HL-60/S4 treated with retinoic acid at 250 ng/mL for 4 days and 3 days (cell line): ENCODE results near the gene NSUN7.
"Not testable (repeated sequence)": the region's sequence is repeated elsewhere in the genome, so short reads cannot be mapped to it uniquely, and the experiment has no call there.

Experiments used
- in situ Hi-C: fragments of 300-500 bp; cut with MboI; formaldehyde crosslinking; loops from 2 replicates; pipeline ENCODE4 v1.7.0; 2022; ENCODE audit warnings: low sequenced_read_pairs

Gene NSUN7

DNA sequence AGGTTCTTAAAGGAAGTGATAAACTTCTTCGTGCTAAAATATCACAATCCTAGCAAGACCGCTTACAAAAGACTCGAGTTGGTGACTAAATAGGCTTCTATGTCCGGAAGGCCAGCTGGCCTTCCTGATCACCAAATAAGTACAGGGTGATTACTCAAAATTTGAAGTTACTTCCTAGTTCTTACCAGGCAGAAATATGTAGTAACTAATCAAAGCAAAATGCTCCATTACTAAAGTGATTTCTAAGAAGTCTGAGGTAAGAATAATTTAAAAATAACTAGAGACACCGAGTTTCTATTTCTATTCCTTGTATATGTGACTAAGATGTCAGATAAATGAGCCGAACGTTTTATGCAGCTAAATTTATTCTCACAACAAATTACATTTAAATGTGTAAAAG is 62.2 kb downstream of the NSUN7 start:
- in situ Hi-C loops: no loop called here

DNA sequence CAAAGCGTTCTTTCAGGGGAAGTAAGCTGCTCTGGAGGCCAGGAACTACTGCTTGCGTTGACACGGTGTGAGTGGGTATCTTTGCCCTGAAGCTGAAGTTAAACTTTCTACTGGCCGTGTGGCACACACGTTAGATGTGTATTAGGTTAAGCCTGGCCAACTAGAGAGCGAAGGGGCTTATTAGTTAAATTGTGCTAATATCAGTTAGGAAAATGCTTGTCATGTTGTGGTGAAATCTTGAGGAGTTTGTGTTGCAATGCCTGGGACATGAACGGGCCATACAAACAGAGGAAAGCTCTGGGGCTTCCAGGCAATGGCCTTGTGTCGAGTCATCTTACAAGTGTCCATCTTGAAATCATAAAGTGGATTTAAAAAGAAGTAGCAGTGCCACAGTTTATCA is 62.6 kb downstream of the NSUN7 start:
- in situ Hi-C loops: no loop called here

DNA sequence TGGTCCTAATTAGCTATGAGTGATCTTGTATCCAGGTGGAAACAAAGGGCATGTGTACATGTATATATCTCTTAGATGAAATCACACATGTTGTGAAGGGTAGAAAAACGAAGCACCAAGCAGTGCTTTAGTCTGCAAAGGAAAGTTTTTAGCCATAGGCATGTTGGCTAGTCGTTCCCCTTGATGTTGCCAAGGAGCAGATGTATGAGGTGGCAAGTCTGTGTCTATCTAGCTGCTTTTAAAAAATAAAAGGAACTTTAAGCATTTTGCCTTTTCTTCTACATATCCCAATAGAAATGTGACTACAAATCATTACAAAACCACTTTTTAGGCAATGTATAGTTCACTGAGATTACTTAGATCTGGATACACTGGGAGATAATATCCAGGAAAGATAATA is 63.1 kb downstream of the NSUN7 start:
- in situ Hi-C loops: no loop called here

DNA sequence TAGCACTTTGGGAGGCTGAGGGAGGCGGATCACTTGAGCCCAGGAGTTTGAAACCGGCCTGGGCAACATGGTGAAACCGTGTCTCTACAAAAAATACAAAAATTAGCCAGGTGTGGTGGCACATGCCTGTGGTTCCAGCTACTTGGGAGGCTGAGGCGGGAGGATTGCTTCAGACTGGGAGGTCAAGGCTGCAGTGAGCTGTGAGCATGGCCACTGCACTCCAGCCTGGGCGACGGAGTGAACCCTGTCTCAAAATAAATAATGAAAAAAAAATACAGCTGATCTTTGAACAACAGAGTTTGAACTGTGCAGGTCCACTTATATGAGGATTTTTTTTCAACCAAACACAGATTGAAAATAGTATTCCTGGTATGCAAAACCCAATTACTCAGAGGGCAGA is 67.4 kb downstream of the NSUN7 start:
- in situ Hi-C loops: not testable (repeated sequence)

DNA sequence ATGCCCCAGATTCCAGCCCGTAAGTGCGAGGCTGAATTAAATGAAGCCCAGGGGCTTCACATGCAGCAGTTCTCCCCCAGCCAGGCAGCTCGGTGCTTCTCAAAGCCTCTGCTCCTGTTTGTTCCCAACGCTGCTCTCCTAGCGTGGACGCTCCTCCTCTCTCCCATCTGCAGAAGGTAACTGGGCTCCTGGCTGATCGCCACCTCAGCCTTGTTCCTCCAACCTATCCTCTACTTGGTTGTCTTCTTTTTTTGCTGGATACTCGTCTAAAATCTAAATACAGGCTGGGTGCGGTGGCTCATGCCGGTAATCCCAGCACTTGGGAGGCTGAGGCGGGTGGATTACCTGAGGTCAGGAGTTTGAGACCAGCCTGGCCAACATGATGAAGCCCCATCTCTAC is 70.3 kb downstream of the NSUN7 start:
- in situ Hi-C loops: no loop called here

DNA sequence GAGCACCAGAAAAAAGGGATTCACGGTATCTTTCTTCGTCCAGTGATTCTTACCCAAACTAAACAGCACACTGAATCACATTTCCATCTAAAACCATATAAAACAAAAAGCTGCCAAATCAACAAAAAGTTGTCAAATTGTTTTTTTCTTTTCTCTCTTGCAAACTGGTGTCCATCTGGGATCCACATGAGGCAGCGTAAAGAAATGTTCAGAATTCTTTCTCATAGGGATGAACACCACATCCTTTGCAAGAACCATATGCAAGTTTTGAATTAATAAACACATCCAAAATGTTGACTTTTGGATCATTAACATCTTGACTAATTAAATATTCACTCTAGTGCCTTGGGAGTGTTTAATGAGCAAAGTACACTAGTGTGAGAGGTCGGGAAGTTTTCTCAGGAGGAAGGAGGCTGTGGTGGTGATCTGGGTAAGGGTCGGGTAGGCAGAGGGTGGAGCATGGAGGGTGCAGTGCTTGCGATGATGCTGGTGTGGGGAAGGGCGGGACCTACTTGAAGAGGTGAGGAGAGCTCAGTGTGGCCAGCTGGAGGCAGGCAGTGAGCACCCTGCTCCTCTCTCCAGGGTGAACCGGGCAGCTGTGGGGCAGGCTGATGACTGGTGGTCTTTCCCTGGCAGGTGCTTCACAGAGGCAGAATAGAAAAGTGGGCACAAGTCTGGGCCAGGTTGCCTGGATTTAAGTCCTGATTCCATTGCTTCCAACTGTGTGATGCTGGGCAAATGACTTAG is 72.8 kb downstream of the NSUN7 start:
- in situ Hi-C loops: no loop called here

DNA sequence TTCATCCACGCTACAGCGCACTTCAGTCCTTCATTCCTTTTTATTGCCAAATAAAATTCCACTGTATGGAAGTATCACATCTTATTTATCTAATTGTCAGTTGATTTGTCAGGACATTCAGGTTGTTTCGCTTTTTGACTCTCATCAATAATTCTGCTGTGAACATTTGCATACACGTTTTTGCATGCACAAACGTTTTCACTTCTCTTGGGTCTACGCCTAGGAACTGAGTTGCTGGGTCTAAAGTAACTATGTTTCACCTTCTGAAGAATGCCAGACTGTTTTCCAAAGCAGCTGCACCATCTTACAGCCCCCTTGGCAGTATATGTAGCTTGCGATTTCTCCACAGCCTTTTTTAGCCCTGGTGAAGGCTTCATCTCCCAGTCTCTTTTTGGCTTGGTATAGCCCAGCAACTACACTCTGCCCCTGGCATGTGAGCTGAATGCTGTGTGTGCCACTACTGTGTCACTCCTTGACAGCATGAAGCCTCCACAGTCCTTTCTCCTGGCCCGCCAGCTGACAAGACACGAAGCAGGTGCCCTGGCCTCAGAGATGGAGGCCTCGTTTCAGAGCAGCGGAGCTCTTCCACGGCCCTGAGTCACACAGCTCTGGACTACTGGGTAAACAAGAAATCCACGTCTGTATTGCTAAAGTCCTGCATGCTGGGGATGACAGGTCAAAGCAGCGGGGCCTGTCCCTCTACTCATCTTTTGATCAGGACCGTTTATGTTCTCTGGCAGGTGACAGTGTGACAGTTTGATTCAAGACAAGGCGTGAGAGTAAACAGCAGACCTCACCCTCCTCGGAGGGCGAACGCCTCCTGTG is 75.5 kb downstream of the NSUN7 start:
- in situ Hi-C loops: no loop called here

DNA sequence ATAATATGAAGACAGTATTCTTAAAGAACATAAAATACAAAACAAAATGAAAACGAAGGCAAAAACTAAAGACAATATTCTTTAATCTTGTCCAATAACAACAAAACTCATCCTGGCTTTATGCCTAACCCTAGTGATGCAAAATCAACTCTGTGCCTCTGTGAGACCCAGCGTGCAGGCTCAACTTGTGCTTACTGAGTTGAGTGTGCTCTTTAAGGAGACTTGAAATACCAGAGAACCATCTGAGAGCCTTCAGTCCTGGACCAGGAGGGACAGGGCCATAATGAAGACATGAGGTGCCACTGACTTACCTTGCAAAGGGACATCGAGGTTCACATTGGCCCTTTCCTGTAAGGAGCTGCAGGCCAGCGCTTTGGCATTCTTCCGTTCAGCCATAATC is 77.1 kb downstream of the NSUN7 start:
- in situ Hi-C loops: no loop called here

DNA sequence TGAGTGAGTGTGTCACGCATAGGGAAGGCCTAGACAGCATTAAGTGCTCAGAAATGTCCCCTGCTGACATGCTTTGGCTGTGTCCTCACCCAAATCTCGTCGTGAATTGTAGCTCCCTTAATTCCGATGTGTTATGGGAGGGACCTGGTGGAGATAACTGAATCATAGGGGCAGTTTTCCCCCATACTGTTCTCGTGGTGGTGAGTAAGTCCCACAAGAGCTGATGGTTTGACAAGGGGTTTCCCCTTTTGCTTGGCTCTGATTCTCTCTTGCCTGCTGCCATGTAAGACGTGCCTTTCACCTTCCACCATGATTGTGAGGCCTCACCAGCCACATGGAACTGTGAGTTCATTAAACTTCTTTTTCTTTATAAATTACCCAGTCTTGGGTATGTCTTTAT is 78.0 kb downstream of the NSUN7 start:
- in situ Hi-C loops: no loop called here

DNA sequence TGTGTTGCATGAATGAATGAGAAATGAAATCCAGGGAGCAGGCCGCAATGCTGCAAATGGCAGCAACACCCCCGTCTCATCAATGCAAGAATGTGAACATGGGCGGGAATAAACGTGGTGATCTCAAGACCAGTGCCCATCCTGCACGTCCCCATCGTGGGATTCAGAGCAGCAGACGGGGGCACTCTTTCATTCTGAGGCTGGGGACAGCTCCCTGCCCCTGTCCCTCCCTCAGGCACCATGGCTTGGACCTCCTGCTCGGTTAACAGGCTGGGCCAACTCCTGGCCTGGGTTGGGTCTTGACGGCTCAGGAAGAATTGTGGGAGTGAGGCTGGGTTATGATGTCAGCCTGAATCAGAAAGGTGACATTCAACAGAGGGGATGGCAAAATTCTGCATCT is 78.9 kb downstream of the NSUN7 start:
- in situ Hi-C loops: no loop called here

DNA sequence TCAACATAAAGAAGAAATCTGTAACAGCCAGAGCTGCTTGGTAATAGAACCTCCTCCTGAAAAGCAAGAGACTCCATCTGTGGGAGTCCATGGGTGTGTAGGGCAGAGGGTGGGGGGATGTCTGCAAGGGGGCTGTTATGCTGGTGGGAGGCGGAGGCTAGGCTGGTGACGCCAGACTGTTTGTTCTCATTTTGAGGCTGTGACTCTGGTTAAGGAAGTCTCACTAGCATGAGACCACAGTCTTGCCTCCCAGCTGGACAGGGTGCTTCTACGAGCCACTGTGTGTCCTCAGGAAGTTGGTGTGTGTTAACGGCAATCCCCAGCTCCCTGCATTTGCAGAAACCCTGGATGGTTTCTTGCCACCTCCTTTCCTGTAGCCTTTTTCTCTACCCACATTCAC is 79.8 kb downstream of the NSUN7 start:
- in situ Hi-C loops: no loop called here

DNA sequence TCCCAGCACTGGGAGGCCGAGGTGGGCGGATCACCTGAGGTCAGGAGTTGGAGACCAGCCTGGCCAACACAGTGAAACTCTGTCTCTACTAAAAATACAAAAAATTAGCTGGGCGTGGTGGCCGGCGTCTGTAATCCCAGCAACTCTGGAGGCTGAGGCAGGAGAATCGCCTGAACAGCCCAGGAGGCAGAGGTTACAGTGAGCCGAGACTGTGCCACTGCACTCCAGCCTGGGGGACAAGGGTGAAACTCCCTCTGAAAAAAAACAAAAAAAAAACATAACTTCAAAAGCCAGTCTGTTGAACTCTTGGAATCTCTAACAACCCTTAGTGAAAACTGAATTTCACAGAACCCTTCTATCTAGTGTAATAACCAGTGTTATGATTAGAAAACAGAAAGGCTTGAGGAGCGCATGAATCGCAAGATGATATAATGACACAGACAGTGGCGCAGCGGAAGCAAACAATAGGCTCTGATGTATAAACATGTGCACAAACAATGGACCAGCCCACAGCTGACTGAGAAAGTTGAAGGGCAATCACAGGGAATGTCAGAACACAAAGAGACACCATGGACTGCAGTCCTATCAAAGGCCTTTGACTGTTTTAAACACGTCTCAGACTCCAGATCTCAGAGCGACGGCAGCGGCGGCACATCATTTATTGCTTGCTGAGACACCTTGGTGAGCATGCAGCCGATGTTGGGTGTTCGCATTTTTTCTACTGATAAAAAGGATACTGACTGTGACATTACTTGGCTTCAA is 81.6 kb downstream of the NSUN7 start:
- in situ Hi-C loops: no loop called here

DNA sequence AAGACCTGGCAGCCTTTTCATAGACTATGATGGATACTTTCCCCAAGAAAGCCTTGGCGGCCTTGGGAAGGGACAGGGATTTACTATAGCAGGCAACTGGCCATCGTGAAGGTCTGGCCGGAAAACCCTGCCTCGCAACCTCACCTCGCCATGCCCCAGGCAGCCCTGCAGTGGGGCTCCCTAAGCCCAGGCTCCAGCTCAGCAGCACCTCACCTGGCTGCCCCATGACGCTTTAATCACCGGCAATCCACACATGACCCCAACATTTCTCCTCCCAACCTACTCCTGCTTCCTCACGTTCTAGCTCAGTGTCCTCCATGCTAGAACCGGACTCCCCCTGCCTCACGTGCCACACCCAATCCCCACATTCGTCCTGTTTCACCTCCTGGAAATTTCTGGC is 82.4 kb downstream of the NSUN7 start:
- in situ Hi-C loops: no loop called here

DNA sequence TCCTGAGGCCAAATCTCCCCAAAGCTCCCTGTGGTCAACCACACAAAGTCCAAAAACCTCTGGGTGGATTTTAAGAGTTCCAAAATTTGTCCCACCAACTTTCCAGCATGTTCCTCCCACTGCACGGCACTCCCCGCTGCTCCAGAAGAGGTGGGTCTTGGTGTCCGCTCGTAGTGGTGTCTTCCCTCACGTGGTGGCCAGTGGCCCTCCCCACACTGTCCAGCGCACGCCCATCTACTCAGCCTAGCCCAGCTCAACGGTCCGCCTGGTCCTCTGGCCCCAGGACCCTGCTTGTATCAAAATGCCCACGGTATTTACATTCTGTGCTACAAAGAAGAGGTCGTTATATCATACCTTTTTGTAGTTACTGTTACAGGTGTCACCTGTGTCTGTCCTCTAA is 83.5 kb downstream of the NSUN7 start:
- in situ Hi-C loops: no loop called here

DNA sequence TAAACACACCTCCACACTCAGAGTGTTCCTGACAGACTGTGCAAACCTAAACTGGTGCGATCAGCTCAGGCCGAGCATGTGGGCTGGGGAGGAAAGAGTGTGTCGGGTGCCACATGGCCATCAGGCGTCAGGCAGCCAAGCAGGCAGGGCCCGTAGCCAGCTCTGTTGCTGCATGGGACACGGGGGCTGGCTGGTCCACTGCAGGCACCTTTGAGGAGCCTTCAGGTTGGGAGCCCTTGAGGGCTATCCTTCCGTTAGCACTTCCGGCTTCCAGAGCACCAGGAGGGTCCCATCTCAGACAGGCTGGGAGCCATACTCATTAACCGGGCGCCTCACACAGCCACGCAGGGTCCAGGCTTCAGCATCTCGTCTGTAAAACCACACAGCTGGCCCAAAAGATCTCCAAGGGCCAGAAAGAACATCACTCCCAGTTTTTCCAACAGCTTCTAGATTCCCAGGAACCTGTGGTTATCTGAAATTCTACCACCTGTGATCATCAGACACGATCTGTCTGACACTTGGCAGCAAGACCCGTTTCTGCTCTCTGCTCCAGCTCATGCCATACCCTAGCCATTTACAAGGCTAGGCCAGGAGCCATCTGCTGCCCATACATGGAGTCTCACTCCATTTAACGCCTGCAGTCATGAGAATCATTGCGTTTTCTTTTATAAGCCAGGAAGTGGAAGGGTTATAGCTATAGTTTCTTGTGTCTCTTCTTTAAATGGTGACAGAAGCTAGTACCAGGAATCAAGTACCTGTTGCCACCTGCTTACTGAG is 87.5 kb downstream of the NSUN7 start:
- in situ Hi-C loops: no loop called here

DNA sequence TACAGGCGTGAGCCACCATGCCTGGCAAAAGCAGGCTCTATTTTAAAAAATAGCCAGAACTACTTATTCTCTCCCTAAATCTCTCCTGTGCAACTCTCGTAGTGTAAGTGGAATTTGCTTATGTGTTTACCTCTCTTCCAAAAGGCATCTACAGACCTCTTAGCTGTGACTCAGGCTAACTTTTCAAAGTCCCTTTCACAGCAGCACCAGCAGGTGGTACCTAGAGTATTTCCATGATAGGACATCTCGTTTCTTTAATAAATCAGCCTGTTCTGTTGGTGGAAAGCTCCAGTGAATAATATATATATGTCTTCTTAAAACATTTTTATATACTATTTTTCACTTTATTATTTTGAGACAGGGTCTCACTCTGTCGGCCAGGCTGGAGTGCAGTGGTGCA is 89.0 kb downstream of the NSUN7 start:
- in situ Hi-C loops: no loop called here

DNA sequence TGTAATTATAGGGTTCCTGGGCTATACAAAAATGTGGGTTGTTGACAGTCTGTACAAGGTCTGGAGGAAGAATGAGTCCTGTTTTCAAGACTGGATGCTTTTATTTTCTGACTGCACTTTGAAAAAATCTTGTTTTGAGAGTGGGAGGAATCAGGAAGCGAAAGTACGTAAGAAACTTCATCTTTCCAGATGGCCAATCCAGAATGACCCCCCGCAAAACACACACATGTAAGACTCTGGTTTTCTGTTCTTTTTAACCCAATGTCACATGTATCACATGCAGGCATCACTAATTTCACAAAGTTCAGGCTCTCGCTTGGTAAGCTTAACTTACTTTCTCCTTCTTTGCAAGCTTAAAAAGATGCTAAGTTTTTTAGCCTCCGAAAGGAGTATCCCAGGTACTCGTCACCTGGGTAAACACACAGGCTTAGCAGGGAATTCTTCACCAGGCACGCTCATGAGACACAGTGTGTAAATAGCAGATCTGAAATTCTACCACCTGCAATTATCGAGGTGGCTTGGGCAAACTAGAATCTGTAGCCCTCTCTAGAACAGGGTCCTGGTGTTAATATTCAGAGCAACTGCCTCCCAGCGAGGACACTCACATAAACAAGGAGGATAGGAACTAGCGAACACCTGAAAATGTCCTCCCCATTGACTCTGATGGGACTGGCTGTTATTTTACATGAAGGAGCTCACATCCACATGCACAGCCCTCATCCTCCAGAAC is 90.7 kb downstream of the NSUN7 start:
- in situ Hi-C loops: no loop called here

DNA sequence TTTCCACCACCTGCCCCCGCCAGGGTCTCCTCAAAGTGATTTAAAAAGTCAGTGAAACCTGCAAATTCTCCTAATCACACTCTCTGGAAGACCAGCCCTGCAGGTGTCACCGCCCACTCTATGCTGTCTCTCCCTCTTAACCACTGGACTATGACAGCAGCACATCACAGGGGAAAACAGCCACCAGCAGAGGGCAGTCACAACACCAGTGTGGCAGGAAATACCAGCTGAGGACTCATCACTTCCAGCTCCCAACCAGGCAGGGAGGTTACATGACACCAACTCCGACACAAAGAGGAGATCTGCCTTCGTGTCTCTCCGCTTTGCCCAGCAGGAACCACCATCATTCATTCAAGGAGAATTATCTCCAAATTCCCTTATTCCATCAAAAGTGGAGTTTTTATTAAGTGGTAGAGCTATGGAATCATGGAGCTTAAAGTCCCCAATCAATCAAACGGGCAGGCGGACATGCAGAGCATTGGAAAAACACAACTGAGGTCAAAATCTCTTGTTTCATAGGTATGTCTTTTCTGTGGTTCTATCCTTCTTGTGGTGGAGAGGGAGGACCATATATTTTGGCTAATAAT is 91.3 kb downstream of the NSUN7 start:
- in situ Hi-C loops: no loop called here

DNA sequence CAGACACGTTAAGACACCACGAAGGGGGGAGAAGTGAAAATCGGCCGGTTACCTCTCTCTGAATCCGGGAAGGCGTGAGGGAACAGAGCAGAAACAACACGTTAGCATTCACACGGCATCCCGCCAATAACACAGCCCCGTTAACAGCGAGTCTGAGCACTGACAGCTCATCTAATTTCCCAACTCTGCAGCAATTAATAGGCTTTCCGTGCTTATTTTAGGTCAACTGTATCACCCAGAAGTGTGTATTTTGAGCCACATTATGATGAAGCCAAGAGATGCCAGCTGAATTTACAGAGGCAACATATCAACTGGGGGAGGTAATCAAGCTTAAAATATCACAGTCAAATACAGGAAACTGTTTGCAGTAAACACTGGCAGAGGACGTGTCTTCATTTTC is 92.6 kb downstream of the NSUN7 start:
- in situ Hi-C loops: no loop called here
